AG04449 (cell line): Measurements from ENCODE around the gene GLOD5.

Experiments used
- CTCF ChIA-PET: fragments of 350-600 bp; formaldehyde crosslinking; extraction: SDS; loops from one replicate; lab custom pipeline; 2021; ENCODE audit warnings: antibody characterized with exemption; lab: Yijun Ruan, JAX
- POLR2A ChIA-PET: fragments of 400-600, 350-600 bp; formaldehyde crosslinking; extraction: SDS; loops from one replicate; lab custom pipeline; 2020; ENCODE audit warnings: antibody characterized with exemption, inconsistent platforms; lab: Yijun Ruan, JAX
- DNase-seq: peaks from one replicate; pipeline ENCODE4 v3.0.0-alpha.2; 2010; ENCODE audit warnings: low read depth, low spot score
- H3K4me3 ChIP-seq: 2 replicates; pipeline ENCODE4 v1.5.1; 2011; ENCODE audit warnings: low read depth, mild to moderate bottlenecking, control low read depth, low read length
- CTCF ChIP-seq: IDR thresholded peaks from one replicate; pipeline ENCODE4 v1.5.1; 2011; ENCODE audit warnings: mild to moderate bottlenecking, moderate library complexity, low read length, control low read depth, inconsistent platforms; ENCODE audit not compliant: insufficient read depth; ENCODE audit errors: missing control alignments

The GLOD5 gene

GRCh38 chrX:48749182-48749581, 12.4 kb upstream of the GLOD5 start:
- POLR2A ChIA-PET: no interaction called here
- DNase-seq: no peak
- TF ChIP-seq CTCF: no peak
- CTCF ChIA-PET: no interaction called here
- H3K4me3 ChIP-seq: no peak overlapping the region

- ChIA-PET POLR2A (no interaction called here), CTCF (no interaction called here)
- no peak for DNase-seq
- TF ChIP-seq CTCF: no peak
- no peak overlapping the region for H3K4me3 ChIP-seq
These were observed 10.2 kb upstream of the GLOD5 start for GRCh38 chrX:48751343-48751742.

DNA sequence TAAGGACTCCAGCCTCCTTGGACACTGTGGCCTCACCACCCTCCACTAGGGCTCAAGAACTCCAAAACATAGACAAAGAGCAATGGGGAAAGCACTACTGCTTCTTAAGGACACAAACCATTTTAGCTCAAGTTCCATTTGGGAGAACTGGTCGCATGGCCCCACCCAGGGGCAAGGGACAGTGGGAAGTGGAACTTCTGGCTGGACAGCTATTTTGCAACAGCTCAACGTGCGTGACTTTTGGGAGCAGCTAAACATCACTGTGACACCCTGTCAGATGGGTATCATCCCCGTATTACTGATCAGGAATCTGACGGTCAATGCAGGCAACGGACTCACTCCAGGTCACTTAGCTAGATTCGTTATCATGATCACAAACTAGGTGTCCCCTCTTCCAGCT, 9.0 kb upstream of the GLOD5 start:
- ChIA-PET CTCF (no interaction called here), POLR2A (no interaction called here)
- H3K4me3 ChIP-seq: no peak overlapping the region
- TF ChIP-seq CTCF: no peak
- DNase-seq: no peak

GRCh38 chrX:48753708-48754228, 7.8 kb upstream of the GLOD5 start:
- TF ChIP-seq CTCF: no peak
- ChIA-PET POLR2A (no interaction called here), CTCF (no interaction called here)
- H3K4me3 ChIP-seq: no peak overlapping the region
- DNase-seq: no peak

DNA sequence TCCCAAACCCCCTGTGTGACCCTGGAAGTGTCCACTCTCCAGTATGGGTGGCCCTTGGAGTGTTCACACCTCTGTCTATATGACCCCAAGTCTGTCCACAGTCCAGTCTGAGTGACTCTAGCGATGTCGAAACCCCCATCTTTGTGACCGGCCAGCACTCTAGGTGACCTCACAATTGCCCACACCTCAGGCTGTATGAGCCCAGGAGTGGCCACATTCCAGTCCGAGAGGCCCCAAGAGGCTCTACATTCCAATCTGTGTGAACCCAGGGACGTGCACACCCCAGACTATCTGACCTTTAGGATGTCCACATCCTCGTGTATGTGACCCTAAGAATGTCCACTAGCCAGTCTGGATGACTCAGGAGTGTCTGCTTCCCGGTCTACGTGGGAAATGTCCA, 7.3 kb upstream of the GLOD5 start:
- CTCF ChIA-PET: no interaction called here
- TF ChIP-seq CTCF: no peak
- POLR2A ChIA-PET: no interaction called here
- no peak for DNase-seq
- no peak overlapping the region for H3K4me3 ChIP-seq

DNA sequence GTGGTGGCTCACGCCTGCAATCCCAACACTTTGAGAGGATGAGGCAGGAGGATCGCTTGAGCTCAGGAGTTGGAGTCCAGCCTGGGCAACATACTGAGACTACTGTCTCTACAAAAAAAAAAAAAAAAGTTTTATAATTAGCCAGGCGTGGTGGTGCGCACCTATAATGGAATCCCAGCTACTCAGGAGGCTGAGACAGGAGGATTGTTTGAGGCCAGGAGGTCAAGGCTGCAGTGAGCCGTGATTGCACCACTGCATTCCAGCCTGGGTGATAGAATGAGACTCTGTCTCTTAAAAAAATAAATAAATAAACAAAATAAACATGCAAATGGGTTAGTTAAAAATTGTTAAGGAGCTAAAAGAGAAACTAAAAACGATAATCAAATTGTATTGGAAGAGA, 7.7 kb downstream of the GLOD5 start:
- no peak for TF ChIP-seq CTCF
- no peak overlapping the region for H3K4me3 ChIP-seq
- CTCF ChIA-PET: no interaction called here
- POLR2A ChIA-PET: no interaction called here
- no peak for DNase-seq
